GM18517 (cell line): ENCODE measurements around the gene EIF6.

Experiments used
- ATAC-seq: cut with Tn5 transposase; IDR thresholded peaks from one replicate; pipeline ENCODE4 v1.9.1; 2021; ENCODE audit warnings: mild to moderate bottlenecking, moderate library complexity; ENCODE audit not compliant: unreplicated experiment

Gene EIF6

GRCh38 chr20:35232575-35232974 is 52.0 kb downstream of the EIF6 start:
- ATAC-seq = no peak
